ENCODE data around the gene COL25A1. TPM values are rescaled to one million over a fixed set of nuclear protein-coding genes. Genes with fewer than 3 reads are reported as not detected.

The COL25A1 gene
- total RNA-seq, 4 donors from 2014 or later: 7.1 to 21.3 (median 12.6) TPM

DNA sequence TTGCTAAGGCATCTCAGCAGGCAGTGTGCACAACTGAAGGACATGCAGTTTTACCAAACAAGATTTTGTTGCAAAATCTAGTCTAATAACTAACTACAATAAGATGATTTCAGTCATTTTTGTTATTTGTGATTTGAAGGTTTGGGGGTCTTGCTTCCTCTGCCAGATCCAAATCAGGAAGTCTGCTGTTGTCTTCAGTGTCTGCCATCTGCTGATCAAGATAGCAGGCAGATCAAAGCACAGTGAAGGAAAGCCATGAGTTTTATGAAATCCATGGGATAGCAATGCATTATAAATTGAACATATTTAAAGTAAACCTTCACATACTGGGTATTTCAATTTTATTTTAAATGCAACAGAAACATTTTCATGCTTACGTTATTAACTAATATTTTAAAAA is 370.5 kb downstream of the COL25A1 start:
- no peak for ATAC-seq (ENCODE audit: low FRiP score)
- TF ChIP-seq CTCF (IDR thresholded peaks at IDR 0.05): no peak
- no peak for DNase-seq (ENCODE audit: low spot score)

DNA sequence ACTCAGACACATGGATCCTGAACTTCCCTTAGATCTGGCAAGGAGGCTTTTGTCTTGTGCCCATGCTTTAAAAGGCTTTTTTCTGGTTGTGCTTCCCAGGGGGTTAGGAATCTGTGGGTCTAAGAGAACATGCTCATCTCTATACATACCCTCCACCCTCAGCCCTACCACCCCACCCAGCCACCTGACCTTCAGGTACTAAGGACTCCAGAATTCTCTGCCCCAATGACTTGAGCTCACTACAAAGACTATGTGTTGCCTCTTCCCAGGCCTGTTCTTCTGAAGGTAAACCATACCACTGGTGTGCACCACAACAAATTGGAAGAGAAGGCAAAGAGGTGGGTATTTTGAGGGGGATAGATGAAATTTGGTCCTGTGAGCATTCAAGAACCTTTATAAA is 372.3 kb downstream of the COL25A1 start:
- DNase-seq (ENCODE audit: low spot score) (no peak), ATAC-seq (ENCODE audit: low FRiP score) (no peak)
- no peak for TF ChIP-seq CTCF (IDR thresholded peaks at IDR 0.05)

DNA sequence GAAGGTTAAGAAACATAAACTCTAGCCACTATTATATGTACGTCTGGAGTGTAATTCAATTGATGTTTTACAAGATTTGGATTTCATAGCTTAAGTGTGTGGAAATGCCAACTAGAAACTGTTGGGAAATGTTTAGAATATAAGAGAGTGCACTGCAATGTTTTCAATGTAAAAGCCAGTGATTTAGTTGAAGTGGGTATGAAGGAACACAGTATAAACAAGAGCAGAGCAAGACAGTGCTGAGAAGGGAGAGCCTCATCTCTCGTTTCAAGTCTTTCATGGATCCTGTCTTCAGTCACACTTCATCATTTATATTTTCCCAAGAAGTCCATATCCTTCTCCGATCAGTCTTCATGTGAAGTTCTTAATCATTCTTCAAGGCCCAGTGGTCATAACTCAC is 375.7 kb downstream of the COL25A1 start:
- ATAC-seq (ENCODE audit: low FRiP score): no peak
- no peak for TF ChIP-seq CTCF (IDR thresholded peaks at IDR 0.05)
- no peak for DNase-seq (ENCODE audit: low spot score)

- DNase-seq (ENCODE audit: low spot score) (no peak), ATAC-seq (ENCODE audit: low FRiP score) (no peak)
- no peak for TF ChIP-seq CTCF (IDR thresholded peaks at IDR 0.05)
These were observed 376.4 kb downstream of the COL25A1 start for GRCh38 chr4:108926061-108926460.

GRCh38 chr4:108922191-108922590 is 380.3 kb downstream of the COL25A1 start:
- no peak for ATAC-seq (ENCODE audit: low FRiP score)
- TF ChIP-seq CTCF (IDR thresholded peaks at IDR 0.05): no peak

DNA sequence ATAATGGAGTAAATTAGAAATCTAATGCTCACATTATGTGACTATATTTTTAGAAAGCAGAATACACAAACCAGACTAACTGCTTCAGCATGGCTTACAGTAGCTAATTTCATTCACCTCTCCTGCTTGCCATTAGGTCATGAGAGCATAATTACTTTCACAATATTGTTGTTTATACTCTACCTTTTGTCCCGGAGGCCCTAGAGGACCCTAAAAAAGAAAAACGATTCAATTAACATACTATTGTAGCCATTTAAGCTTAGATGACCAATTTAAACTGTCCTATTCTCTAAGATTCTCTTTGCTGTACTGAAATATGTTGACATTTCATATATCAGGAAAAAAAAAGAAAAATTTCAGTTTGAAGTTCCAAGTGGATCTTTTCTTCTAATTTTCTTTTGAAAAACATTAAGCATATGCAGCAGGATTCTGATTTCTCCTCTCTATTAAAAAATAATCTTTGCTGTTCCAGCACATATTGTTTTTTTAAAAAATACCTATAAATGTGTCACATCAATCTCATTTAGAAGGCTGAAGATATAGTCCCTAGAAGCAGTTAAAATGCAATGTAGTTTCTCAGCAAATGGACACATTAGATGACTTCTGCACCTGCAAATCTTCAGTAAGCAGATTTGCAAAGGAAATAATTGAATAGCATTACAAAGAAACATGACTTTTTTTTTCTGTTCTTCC is 381.9 kb downstream of the COL25A1 start:
- no peak for DNase-seq (ENCODE audit: low spot score)
- TF ChIP-seq CTCF (IDR thresholded peaks at IDR 0.05): no peak
- ATAC-seq (ENCODE audit: low FRiP score): no peak

More at GRCh38 chr4:108922191-108922590, 380.3 kb downstream of the COL25A1 start:
- no peak for DNase-seq (ENCODE audit: low spot score)

DNA sequence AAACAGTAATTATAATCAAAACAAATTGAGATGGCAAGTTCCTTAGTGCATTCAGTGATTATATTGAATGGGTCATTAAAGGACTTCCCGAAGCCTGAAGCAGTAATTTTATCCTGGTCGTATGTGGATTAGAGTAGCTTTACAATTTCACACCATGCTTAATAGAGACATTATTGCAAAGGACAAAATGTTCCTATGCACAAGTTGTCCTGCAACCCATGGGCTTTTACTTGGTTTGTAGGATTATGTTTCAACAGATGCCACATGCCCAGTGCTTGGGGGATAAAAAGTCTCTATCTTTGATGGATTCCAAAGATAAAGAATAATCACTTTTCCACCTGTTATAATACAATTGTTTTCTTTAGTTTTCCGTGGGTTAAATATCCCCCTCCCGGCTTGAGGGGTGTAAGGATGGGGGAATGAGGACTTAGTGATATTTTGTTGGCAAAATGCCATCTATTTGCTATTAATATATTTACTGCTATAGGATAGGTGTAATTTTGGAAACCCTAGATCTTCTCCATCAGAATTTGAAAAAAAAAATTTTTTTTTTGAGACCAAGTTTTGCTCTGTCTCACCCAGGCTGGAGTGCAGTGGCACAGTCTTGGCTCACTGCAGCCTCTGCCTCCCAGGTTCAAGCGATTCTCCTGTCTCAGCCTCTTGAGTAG is 383.1 kb downstream of the COL25A1 start:
- no peak for ATAC-seq (ENCODE audit: low FRiP score)
- no peak for DNase-seq (ENCODE audit: low spot score)
- no peak for TF ChIP-seq CTCF (IDR thresholded peaks at IDR 0.05)
